ENCODE measurements around the gene FAM174C. TPM values are rescaled to one million over a fixed set of nuclear protein-coding genes. Genes with fewer than 3 reads are reported as not detected.

Gene FAM174C
- total and polyA plus RNA-seq, 9 donors, result 0.30 to 72.5 (median 26.7) TPM

GRCh38 chr19:1295169-1296012, 20.1 kb downstream of the FAM174C start:
- H3K9me3 ChIP-seq, result no peaks in the 10 kb centered on the region
- 4 to 14% (median 6%) methylated on average over 64 to 82 of the region's 82 CpGs for WGBS, 3 donors
- no peak overlapping the region for H3K4me3 ChIP-seq
- TF ChIP-seq, protein P1, sequence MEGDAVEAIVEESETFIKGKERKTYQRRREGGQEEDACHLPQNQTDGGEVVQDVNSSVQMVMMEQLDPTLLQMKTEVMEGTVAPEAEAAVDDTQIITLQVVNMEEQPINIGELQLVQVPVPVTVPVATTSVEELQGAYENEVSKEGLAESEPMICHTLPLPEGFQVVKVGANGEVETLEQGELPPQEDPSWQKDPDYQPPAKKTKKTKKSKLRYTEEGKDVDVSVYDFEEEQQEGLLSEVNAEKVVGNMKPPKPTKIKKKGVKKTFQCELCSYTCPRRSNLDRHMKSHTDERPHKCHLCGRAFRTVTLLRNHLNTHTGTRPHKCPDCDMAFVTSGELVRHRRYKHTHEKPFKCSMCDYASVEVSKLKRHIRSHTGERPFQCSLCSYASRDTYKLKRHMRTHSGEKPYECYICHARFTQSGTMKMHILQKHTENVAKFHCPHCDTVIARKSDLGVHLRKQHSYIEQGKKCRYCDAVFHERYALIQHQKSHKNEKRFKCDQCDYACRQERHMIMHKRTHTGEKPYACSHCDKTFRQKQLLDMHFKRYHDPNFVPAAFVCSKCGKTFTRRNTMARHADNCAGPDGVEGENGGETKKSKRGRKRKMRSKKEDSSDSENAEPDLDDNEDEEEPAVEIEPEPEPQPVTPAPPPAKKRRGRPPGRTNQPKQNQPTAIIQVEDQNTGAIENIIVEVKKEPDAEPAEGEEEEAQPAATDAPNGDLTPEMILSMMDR (IDR thresholded peaks at IDR 0.05), result no peak
- TF ChIP-seq EP300 (IDR thresholded peaks at IDR 0.05) (no peak), POLR2A (IDR thresholded peaks at IDR 0.05) (no peak)
- intact Hi-C loops (cut with DNase I), result no loop called here
- H3K4me1 ChIP-seq (ENCODE audit: insufficient read depth), result no peaks in the 10 kb centered on the region
- no peaks in the 10 kb centered on the region for H3K36me3 ChIP-seq
- H3K27ac ChIP-seq, result no peak overlapping the region
- H3K27me3 ChIP-seq, result peaks cover 7% of the 10 kb centered on the region
- no peak for DNase-seq

- intact Hi-C loops (cut with DNase I), result no loop called here
- Histone ChIP-seq H3K27me3 (peaks cover 7% of the 10 kb centered on the region), H3K27ac (no peak overlapping the region), H3K36me3 (no peaks in the 10 kb centered on the region), H3K9me3 (no peaks in the 10 kb centered on the region), H3K4me3 (no peak overlapping the region), H3K4me1 (ENCODE audit: insufficient read depth) (no peaks in the 10 kb centered on the region)
- TF ChIP-seq, protein P1 (IDR thresholded peaks at IDR 0.05), result no peak
- no peak for DNase-seq
- 60 to 72% (median 61%) methylated on average over 12 to 13 of the region's 13 CpGs for WGBS, 3 donors
Observed at GRCh38 chr19:1296078-1296477, 20.7 kb downstream of the FAM174C start.

- TF ChIP-seq EP300 (IDR thresholded peaks at IDR 0.05) (no peak), POLR2A (IDR thresholded peaks at IDR 0.05) (no peak)
- TF ChIP-seq, protein P1 (IDR thresholded peaks at IDR 0.05), result no peak
Observed at GRCh38 chr19:1296575-1297271, 21.4 kb downstream of the FAM174C start.

GRCh38 chr19:1298235-1298634, 22.9 kb downstream of the FAM174C start:
- Histone ChIP-seq H3K27ac (no peak overlapping the region), H3K4me3 (no peak overlapping the region), H3K9me3 (no peaks in the 10 kb centered on the region), H3K27me3 (peaks cover 3% of the 10 kb centered on the region), H3K36me3 (no peaks in the 10 kb centered on the region), H3K4me1 (ENCODE audit: insufficient read depth) (no peaks in the 10 kb centered on the region)
- DNase-seq, result no peak
- intact Hi-C loops (cut with DNase I), result no loop called here
- 83 to 87% (median 85%) methylated on average over 8 of the region's 8 CpGs for WGBS, 3 donors
- TF ChIP-seq EP300 (IDR thresholded peaks at IDR 0.05), result no peak
- TF ChIP-seq POLR2A (IDR thresholded peaks at IDR 0.05), result no peak
- TF ChIP-seq, protein P1 (IDR thresholded peaks at IDR 0.05), result no peak

More at GRCh38 chr19:1296575-1297271, 21.4 kb downstream of the FAM174C start:
- no peak overlapping the region for H3K27ac ChIP-seq
- DNase-seq, result no peak
- WGBS, 3 donors, result 68 to 77% (median 69%) methylated on average over 24 of the region's 24 CpGs
- intact Hi-C loops (cut with DNase I), result no loop called here
- peaks cover 7% of the 10 kb centered on the region for H3K27me3 ChIP-seq
- H3K4me1 ChIP-seq (ENCODE audit: insufficient read depth), result no peaks in the 10 kb centered on the region
- no peaks in the 10 kb centered on the region for H3K36me3 ChIP-seq
- no peaks in the 10 kb centered on the region for H3K9me3 ChIP-seq
- no peak overlapping the region for H3K4me3 ChIP-seq
